ENCODE results near the gene C10orf90.

DNA sequence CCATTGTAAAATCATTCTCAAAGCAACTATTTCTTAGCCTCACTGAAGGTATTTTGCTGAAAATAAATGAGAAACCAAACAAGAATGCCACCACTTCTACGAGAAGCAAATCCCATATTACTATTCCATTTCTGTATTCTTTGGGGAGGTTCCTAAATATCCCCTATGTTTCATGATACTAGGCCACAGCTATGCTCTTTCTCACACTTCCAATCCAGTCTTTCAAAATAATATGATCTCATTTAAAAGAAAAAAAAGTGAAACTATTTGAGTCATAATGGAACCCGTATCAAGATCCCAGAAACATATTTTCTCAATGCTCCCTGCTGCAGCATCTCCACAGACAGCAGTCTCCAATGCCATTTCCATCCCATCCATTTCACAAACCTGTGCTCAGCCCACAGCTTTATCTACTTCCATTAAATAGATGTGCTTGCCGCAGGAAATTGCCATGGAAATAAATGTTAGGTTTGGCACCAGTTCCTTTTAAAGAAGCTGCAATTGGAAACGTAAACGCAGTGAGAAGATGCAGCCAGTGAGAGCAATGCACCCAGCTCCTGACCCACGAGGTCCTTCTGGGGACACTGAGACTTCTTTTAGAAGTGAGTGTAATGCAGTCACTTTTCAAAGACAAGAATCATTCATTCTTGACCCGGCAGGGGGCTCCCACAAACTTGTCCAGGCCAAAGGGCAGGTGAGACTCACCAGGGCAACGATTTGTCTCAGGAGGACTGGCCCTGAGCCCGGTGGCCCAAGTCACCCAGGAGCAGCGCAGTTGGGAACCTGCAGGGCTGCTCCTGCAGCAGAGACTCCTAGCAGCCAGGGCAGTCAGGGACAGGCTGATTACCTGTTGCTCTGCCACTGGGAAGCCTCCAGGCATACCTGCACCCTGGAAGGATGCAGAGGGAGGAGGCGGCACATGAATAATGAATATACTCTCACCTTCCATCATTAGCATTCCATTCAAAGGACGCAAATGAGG, 99.6 kb downstream of the C10orf90 start:
- no peak for TF ChIP-seq POLR2AphosphoS5 (IDR thresholded peaks at IDR 0.05; ENCODE audit: low read depth, low read length)
- TF ChIP-seq FOXP2 (optimal IDR thresholded peaks at IDR 0.05; ENCODE audit: borderline replicate concordance, extremely low read depth, extremely low read length, insufficient read depth) = no peak
